GM12878 (cell line): Measurements from ENCODE around the gene PRPF6. TPM values are rescaled to one million over a fixed set of nuclear protein-coding genes. Genes with fewer than 3 reads are reported as not detected.
A peak's percentile ranks its signal among the peaks of the same experiment; 100 is the strongest.

Experiments
- ATAC-seq: fragments of 200-7000 bp; cut with Tn5 transposase; 3 replicates; pipeline ENCODE4 v1.9.1; 2020; ENCODE audit warnings: mild to moderate bottlenecking, moderate library complexity
- BruUV-seq: library from RNA; stranded (reverse); fragments of 400-500 nt; replicated peaks from 2 replicates; lab custom pipeline; 2021; lab: Mats Ljungman, UMichigan
- CTCF ChIA-PET: fragments of 300-600 bp; sonication (Branson Sonifier 250); formaldehyde crosslinking; extraction: SDS; loops from one replicate; lab custom pipeline; 2021; ENCODE audit warnings: inconsistent platforms; lab: Yijun Ruan, JAX
- POLR2A ChIA-PET: fragments of 350-600 bp; formaldehyde crosslinking; extraction: SDS; loops from one replicate; lab custom pipeline; 2021; ENCODE audit warnings: inconsistent platforms; lab: Charles Lee
- RAD21 ChIA-PET: fragments of 300-600 bp; sonication (Branson Sonifier 250); formaldehyde crosslinking; loops from one replicate; lab custom pipeline; 2023; ENCODE audit warnings: antibody characterized with exemption; ENCODE audit not compliant: unreplicated experiment; lab: Charles Lee
- SMC1A ChIA-PET: fragments of 300-600 bp; sonication (Branson Sonifier 250); formaldehyde crosslinking; loops from one replicate; lab custom pipeline; 2023; ENCODE audit not compliant: unreplicated experiment, uncharacterized antibody; lab: Charles Lee
- DNase-seq: peaks from one replicate; pipeline ENCODE4 v3.0.0-alpha.2; 2011; ENCODE audit warnings: low read depth, low spot score
- FAIRE-seq: peaks from 3 replicates; lab custom pipeline; 2011; peaks lifted over from hg19 to GRCh38; lab: Jason Lieb, UNC
- H2AFZ ChIP-seq: 2 replicates; pipeline ENCODE4 v1.6.0; 2011; ENCODE audit warnings: low read depth, low read length, control low read depth; ENCODE audit not compliant: control insufficient read depth
- H3K27ac ChIP-seq: 2 replicates; pipeline ENCODE4 v1.5.1; 2011; ENCODE audit warnings: control low read depth; ENCODE audit not compliant: control insufficient read depth, insufficient read depth
- H3K27me3 ChIP-seq, 2 experiments: replicated peaks in 1 of 2; 2 replicates each; pipeline versions ENCODE4 v1.6.0 to v1.6.1; 2011; ENCODE audit warnings: low read length in 1 of 2; ENCODE audit not compliant: control insufficient read depth in 2 of 2, insufficient read depth in 2 of 2
- H3K36me3 ChIP-seq, 2 experiments: 2 replicates each; pipeline ENCODE4 v1.5.1; 2011; ENCODE audit warnings: low read length in 1 of 2; ENCODE audit not compliant: control insufficient read depth in 2 of 2, insufficient read depth in 2 of 2
- H3K4me1 ChIP-seq: 2 replicates; pipeline ENCODE4 v1.6.1; 2011; ENCODE audit warnings: mild to moderate bottlenecking, low read length, moderate library complexity, mixed read lengths; ENCODE audit not compliant: control insufficient read depth, insufficient read depth
- H3K4me2 ChIP-seq: 2 replicates; pipeline ENCODE4 v1.6.0; 2011; ENCODE audit warnings: control low read depth; ENCODE audit not compliant: control insufficient read depth, insufficient read depth
- H3K4me3 ChIP-seq: fragments of 200-600 bp; sonication (generic); 2 replicates; pipeline ENCODE4 v1.5.1; 2016
- H3K79me2 ChIP-seq: 2 replicates; pipeline ENCODE4 v1.6.0; 2011; ENCODE audit warnings: low read length; ENCODE audit not compliant: control insufficient read depth, insufficient read depth
- H3K9ac ChIP-seq: 2 replicates; pipeline ENCODE4 v1.8.0; 2011; ENCODE audit warnings: low read length, control low read depth, mixed read lengths; ENCODE audit not compliant: control insufficient read depth, insufficient read depth
- H3K9me3 ChIP-seq: replicated peaks from 3 replicates; pipeline ENCODE4 v1.5.1; 2011; ENCODE audit warnings: mild to moderate bottlenecking, low read length; ENCODE audit not compliant: control insufficient read depth, insufficient read depth
- H4K20me1 ChIP-seq: 2 replicates; pipeline ENCODE4 v1.6.0; 2011; ENCODE audit not compliant: control insufficient read depth, insufficient read depth
- CREM ChIP-seq: IDR thresholded peaks from 2 replicates; pipeline ENCODE4 v1.6.1; 2014; ENCODE audit warnings: antibody characterized with exemption, low read depth
- EED ChIP-seq: sonication (generic); IDR thresholded peaks from 2 replicates; pipeline ENCODE4 v1.6.1; 2016; ENCODE audit warnings: antibody characterized with exemption, low read depth
- MTA3 ChIP-seq: IDR thresholded peaks from 2 replicates; pipeline ENCODE4 v1.6.1; 2012; ENCODE audit warnings: low read length, inconsistent platforms, borderline replicate concordance
- NFYA ChIP-seq: IDR thresholded peaks from 2 replicates; pipeline ENCODE4 v1.6.1; 2011; ENCODE audit warnings: low read depth, mild to moderate bottlenecking, low read length, improper control_type of control experiment, borderline replicate concordance
- POLR2A ChIP-seq: IDR thresholded peaks from 2 replicates; pipeline ENCODE4 v1.6.1; 2011; ENCODE audit warnings: low read depth, mild to moderate bottlenecking, low read length
- ZNF592 ChIP-seq: fragments of 450-650 bp; IDR thresholded peaks from 2 replicates; pipeline ENCODE4 v1.6.1; 2017; ENCODE audit warnings: mild to moderate bottlenecking, moderate library complexity
- WGBS: methylation state at CpG from one replicate; pipeline ENCODE4 v1.1.6; 2016; ENCODE audit warnings: low lambda C conversion rate; ENCODE audit not compliant: insufficient replicate concordance, insufficient coverage; ENCODE audit errors: missing lambda C conversion rate; 5-methylcytosine and 5-hydroxymethylcytosine counted together
- in situ Hi-C: fragments of 300-500 bp; cut with MboI; formaldehyde crosslinking; loops from 9 replicates; pipeline ENCODE4 v1.14.3; 2018; ENCODE audit warnings: mixed read lengths
- intact Hi-C: fragments of 100-400 bp; cut with micrococcal nuclease; formaldehyde crosslinking; loops from one replicate; pipeline ENCODE4 v1.14.2; 2022; ENCODE audit not compliant: unreplicated experiment
- polyA plus RNA-seq, 11 experiments: library from polyadenylated mRNA; depleted of rRNA in 4 of 11; unstranded in 6 of 11; stranded (reverse) in 5 of 11; fragments of >200 nt; fragmentation: Nextera tagmentation in 4 of 11; fragmentation: Illumina TruSeq in 1 of 11; extraction: Ambion mirVana in 4 of 11; extraction: Trizol in 1 of 11; gene quantifications; 1 replicate in 1 of 11; 2 replicates in 10 of 11; pipeline versions ENCODE4 v1.2.1 to v1.2.3, GENCODE V29; 2011 to 2016; ENCODE audit warnings: inconsistent platforms in 2 of 11, missing spikeins in 2 of 11, low read depth in 1 of 11
- total RNA-seq, 4 experiments: library from RNA; depleted of rRNA in 3 of 4; stranded (reverse); fragments of >200 nt in 3 of 4; fragmentation: Illumina TruSeq in 1 of 4; extraction: Trizol in 1 of 4; gene quantifications; 2 replicates each; pipeline versions ENCODE4 v1.2.1 to v1.2.3, GENCODE V29; 2013 to 2021

PRPF6 gene
- total and polyA plus RNA-seq, 10 of the 15 experiments (the other 5 are each of a cell fraction or from before 2014, with no cell fraction given): 5.0 to 102 (median 71.3) TPM

DNA sequence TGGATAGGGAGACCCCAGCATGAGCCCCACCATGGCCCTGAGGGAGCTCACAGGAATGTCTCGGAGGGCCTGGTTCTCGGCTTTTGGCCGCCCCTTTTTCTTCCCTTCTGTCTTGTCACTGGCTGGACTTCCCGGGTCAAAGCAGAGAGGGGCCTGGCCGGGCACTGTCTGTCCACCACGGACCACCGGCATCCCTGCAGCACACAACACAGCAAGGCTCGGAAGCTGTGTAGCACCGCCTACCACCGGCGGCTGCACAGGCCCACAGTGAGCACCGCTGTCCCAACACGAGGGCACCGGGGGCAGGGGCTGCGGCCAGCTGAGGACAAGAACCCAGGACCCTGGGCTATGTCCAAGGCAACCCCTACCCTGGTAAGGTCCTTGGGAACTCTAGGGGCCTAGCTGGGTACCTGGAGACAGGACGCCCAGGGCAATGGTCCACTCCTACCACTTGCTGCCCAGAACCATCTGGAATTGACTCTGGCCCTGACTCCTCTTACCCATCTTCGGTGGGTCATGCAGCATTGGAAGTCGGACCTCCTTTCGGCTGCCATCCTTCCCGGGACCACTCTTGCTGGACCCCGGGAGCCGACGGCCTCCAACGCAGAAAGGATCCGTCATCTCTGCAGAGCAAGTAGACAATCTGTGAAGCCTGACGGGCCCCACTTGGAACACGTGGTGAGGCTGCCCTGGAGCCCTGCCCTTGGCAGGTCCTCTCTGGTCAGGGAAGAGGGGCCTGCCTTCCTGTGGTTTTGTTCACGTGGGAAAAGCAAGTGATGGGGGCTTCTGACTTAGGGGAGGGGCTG, 13.4 kb upstream of the PRPF6 start (continued):
- no peak for TF ChIP-seq ZNF592
- no peak for TF ChIP-seq NFYA
- TF ChIP-seq CREM: no peak

- RAD21 ChIA-PET: no interaction called here
- no peak for TF ChIP-seq MTA3
- peak; percentile 28 for TF ChIP-seq POLR2A
- TF ChIP-seq EED: 0 out of 2 replicates have a peak, but pooled peaks have one; percentile 12
- TF ChIP-seq, all 136 proteins: peak for 2
- H3K27ac ChIP-seq: peak overlapping the region; percentile 72
- no peaks in the 10 kb centered on the region for H3K27me3 ChIP-seq
- ChIA-PET SMC1A (no interaction called here), CTCF (interaction anchor here (1.0 to 1.2 kb wide), 2 partner anchors 14 to 71 kb away, joined by 3 to 4 read pairs; no protein-coding TSS in a partner anchor), POLR2A (interaction anchor here (1.4 kb wide), 1 partner anchor 11 kb away, joined by 11 read pairs; the partner anchor contains the start of gene UCKL1)
- H4K20me1 ChIP-seq: no peaks in the 10 kb centered on the region
- peak overlapping the region; percentile 97 for H3K4me2 ChIP-seq
- FAIRE-seq: no peak
- ATAC-seq: peak; percentile 11; the same call in 1 of the 3 replicates
- 78% methylated on average over 14 of the region's 14 CpGs for WGBS
- no peak overlapping the region for H2AFZ ChIP-seq
- in situ Hi-C loops (no loop called here), intact Hi-C loops (no loop called here)
- no TSS peak for BruUV-seq
- peaks cover 11% of the 10 kb centered on the region for H3K4me1 ChIP-seq
- peak overlapping the region; percentile 92 for H3K9ac ChIP-seq
- H3K9me3 ChIP-seq: no peaks in the 10 kb centered on the region
- peaks cover 15% of the 10 kb centered on the region for H3K79me2 ChIP-seq
- H3K4me3 ChIP-seq: peak overlapping the region; percentile 82
- H3K36me3 ChIP-seq: peaks cover 6 to 13% of the 10 kb centered on the region in 2 experiments; a peak in 3 of 4 replicates
- DNase-seq: no peak
These were observed 12.6 kb upstream of the PRPF6 start for GRCh38 chr20:63968136-63968927.
